Activated T-cell treated with anti-CD3 and anti-CD28 coated beads, Interleukin-2, amount 50 U/mL, for 1 hour (primary cell): Measurements from ENCODE around the gene PAQR5.
"Not testable (repeated sequence)": the region's sequence is repeated elsewhere in the genome, so short reads cannot be mapped to it uniquely, and the experiment has no call there.

Experiments
- DNase-seq: peaks from one replicate; pipeline ENCODE4 v3.0.0-alpha.2; 2020

Gene PAQR5

GRCh38 chr15:69358850-69359249, 60.1 kb downstream of the PAQR5 start:
- DNase-seq: no peak

GRCh38 chr15:69359722-69360121, 61.0 kb downstream of the PAQR5 start:
- DNase-seq: no peak

- no peak for DNase-seq
Observed at GRCh38 chr15:69360642-69361041, 61.9 kb downstream of the PAQR5 start.

GRCh38 chr15:69367236-69367635, 68.5 kb downstream of the PAQR5 start:
- no peak for DNase-seq

- DNase-seq: no peak
Observed at GRCh38 chr15:69369631-69370030, 70.9 kb downstream of the PAQR5 start.

GRCh38 chr15:69373406-69373805, 74.7 kb downstream of the PAQR5 start:
- no peak for DNase-seq

GRCh38 chr15:69375151-69375790, 76.6 kb downstream of the PAQR5 start:
- no peak for DNase-seq

GRCh38 chr15:69377216-69377970, 78.7 kb downstream of the PAQR5 start:
- no peak for DNase-seq

GRCh38 chr15:69380100-69380725, 81.5 kb downstream of the PAQR5 start:
- DNase-seq: no peak

- no peak for DNase-seq
Observed at GRCh38 chr15:69380726-69381105, 82.0 kb downstream of the PAQR5 start.

- not testable (repeated sequence) for DNase-seq
Observed at GRCh38 chr15:69382176-69382575, 83.5 kb downstream of the PAQR5 start.

- not testable (repeated sequence) for DNase-seq
Observed at GRCh38 chr15:69384066-69384465, 85.4 kb downstream of the PAQR5 start.

GRCh38 chr15:69384626-69385598, 86.2 kb downstream of the PAQR5 start:
- DNase-seq: no peak

GRCh38 chr15:69385831-69386230, 87.1 kb downstream of the PAQR5 start:
- DNase-seq: no peak

- no peak for DNase-seq
Observed at GRCh38 chr15:69386284-69386683, 87.6 kb downstream of the PAQR5 start.

GRCh38 chr15:69388260-69388705, 89.6 kb downstream of the PAQR5 start:
- DNase-seq: no peak

GRCh38 chr15:69389426-69389825, 90.7 kb downstream of the PAQR5 start:
- DNase-seq: no peak

GRCh38 chr15:69390575-69390974, 91.9 kb downstream of the PAQR5 start:
- no peak for DNase-seq

GRCh38 chr15:69391046-69391757, 92.5 kb downstream of the PAQR5 start:
- DNase-seq: no peak

GRCh38 chr15:69392352-69392751, 93.6 kb downstream of the PAQR5 start:
- no peak for DNase-seq

- DNase-seq: no peak
Observed at GRCh38 chr15:69393831-69394491, 95.2 kb downstream of the PAQR5 start.
